GM12874 (cell line): ENCODE measurements around the gene SLC6A3.

Source experiments
- TF ChIP-seq, protein P1 (sequence below): IDR thresholded peaks from 2 replicates; pipeline ENCODE4 v1.5.1; 2011; ENCODE audit warnings: low read depth, mild to moderate bottlenecking, control low read depth, low read length, moderate library complexity; ENCODE audit not compliant: insufficient read depth

SLC6A3 gene

DNA sequence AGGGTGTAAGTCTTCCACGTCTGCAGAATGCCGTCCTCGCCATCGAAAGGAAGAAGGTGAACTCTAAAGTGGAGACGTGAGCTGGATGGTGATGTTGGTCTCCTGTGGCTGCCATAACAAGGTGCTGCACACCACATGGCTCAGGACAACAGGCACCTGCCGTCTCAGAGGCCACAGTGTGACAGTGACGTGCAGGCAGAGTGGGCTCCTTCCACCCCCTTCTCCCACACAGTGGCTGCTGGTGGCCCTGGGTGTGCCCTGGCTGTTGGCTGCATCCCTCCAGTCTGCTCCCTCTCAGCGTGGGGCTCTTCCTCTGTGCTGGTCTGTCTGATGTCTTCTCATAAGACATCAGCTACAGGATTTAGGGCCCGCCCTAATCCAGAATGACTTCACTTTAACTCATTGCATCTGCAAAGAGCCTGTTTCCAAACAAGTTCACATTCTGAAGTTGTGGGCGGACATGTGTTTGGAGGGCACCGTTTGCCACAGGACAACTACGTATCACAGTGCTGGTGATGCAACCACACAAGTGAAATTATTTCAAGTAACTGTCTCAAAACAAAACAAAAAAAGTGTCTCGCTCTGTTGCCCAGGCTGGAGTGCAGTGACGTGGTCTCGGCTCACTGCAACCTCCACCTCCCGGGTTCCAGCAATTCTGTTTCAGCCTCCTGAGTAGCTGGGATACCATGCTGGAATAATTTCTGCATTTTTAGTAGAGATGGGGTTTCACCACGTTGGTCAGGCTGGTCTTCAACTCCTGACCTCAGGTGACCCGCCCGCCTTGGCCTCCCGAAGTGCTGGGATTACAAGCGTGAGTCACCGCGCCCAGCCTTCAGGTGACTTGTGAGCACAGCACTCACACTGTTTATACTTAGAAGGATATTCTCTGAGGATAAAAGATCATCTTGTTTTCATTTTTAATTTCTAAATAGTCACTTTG, 69.1 kb downstream of the SLC6A3 start:
- TF ChIP-seq, protein P1, sequence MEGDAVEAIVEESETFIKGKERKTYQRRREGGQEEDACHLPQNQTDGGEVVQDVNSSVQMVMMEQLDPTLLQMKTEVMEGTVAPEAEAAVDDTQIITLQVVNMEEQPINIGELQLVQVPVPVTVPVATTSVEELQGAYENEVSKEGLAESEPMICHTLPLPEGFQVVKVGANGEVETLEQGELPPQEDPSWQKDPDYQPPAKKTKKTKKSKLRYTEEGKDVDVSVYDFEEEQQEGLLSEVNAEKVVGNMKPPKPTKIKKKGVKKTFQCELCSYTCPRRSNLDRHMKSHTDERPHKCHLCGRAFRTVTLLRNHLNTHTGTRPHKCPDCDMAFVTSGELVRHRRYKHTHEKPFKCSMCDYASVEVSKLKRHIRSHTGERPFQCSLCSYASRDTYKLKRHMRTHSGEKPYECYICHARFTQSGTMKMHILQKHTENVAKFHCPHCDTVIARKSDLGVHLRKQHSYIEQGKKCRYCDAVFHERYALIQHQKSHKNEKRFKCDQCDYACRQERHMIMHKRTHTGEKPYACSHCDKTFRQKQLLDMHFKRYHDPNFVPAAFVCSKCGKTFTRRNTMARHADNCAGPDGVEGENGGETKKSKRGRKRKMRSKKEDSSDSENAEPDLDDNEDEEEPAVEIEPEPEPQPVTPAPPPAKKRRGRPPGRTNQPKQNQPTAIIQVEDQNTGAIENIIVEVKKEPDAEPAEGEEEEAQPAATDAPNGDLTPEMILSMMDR, result no peak

DNA sequence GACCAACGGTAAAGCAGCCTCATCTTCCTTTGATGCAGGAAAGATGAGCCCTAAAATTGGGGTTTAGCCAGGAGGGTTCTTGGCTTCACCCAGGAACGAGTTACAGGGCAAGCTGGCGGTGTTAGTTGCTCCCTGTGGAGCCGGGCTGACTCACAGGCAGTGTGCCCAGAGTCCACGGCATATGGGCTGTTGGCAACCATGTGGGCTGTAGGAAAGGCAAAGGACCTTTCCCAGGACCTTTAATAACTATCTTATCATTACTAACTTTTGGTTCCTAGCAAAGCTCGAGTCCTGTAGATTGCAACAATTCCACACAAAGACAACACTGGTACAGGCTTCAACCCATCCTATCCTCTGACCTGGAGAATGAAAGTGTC, 70.6 kb downstream of the SLC6A3 start:
- TF ChIP-seq, protein P1, result no peak

DNA sequence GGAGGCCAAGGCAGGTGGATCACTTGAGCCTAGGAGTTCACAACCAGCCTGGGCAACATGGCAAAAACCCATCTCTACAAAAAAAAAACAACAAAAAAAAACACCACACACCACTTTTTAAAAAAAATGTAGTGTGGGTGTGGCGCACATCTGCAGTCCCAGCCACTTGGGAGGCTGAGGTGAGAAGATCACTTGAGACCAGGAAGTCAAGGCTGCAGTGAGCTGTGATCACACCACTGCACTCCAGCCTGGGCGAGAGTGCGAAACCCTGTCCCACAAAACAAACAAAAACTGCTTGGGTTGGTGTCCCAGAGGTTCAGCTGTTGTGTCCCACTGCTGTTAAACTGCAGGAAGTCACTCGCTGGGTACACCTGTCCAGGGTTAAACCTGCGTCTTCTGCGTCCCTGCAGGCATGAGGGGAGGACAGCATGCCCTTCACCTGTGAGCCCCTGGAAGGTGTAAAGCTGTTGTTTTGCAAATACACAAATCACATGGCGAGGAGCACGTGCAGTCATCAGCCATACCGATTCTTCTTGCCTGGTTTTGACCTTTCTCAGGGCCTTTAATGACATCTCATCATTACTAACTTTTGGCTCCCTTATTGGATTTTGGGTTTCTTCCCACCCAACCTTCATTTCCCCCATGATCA, 71.1 kb downstream of the SLC6A3 start:
- TF ChIP-seq, protein P1, result no peak

DNA sequence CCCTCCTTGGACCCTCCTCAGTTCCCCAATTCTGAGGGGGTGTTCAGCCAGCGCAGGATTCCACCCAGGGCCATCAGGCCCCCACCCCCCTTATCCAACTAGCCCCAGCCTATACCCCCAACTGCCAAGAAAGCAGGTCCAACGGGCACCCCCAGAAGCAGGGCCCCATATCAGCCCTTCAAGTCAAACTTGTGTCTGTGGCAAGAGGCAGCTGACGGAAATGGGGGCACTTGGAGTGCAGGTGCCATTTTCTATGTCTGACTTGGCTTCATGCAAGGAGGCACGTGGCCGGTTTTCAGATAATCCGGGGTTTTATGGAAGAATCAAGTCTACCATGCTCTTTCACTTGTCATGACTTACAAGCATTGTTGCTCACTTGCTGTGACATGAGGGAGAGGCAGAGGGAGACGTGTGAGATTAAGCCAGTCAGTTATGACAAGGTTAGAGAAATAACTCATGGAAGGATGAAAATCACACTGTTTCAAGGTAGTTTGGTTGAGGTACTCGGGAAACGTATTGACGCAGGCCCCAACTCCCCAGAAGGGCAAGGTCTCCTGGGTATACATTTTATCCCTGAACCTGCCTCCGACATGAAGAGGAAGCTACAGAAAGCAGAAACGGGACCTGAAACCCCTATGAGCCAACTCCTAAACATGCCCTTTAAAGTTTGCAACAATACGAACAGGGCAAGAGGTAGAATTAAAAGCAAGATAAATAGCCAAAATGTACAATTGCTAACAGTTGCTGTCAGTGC, 73.8 kb downstream of the SLC6A3 start:
- TF ChIP-seq, protein P1, result no peak

DNA sequence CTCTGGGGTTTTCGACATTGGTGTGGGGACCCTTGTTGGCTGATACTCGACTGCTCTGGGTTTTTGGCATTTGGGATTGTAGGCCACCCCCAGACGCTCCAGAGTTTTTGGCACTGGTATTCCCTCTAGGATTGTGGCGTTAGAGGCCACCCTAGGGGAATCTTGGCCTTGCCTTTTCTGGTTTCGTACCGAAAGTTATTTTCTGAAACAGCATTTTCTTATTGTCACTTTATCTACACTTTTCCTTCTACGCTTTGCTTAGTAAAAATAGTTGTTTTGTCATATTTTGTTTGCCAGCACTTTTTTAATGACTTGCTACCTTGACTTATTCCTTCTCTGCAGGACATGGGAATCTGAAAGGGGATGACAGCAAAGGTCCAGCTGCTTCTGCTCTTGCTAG, 75.2 kb downstream of the SLC6A3 start:
- TF ChIP-seq, protein P1, result no peak

DNA sequence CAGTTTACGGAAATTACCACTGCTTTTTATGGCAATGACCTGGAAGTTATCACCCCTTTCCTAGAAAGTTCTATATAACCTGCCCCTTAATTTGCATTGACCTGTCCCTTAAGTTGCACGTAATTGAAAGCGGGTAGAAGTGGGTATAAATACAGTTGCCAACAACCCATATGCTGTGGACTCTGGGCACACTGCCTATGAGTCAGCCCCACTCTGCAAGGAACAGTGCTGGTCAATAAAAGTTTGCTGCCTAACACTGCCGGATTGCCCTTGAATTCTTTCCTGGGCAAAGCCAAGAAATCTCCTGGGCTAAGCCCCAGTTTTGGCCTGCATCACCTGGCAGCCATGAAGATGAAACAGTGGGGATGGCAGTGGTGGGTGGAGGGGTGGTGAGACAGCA, 76.5 kb downstream of the SLC6A3 start:
- TF ChIP-seq, protein P1, result no peak

DNA sequence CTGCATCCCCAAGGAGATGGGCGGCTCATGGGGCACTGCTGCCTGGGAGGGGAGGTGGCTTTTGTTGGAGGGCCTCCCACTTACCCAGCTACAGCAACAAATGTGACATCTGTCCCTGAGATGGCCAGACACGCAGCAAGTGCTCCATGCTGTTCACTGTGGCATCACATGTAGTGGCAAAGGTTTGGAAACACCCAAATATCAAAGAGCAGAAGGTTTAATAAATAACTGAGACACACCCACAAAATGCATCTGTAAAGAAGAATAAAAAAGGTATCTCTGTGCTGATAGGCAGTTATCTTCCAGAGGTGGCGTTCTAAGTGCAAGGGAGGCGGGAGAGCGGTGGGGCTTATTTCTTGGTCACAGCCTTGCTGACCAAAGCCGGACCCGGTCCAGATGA, 77.0 kb downstream of the SLC6A3 start:
- TF ChIP-seq, protein P1, result no peak
